GM23338 (cell line): ENCODE data around the gene TOM1.

Source experiments
- CREB1 ChIP-seq: fragments of 250-450 bp; sonication (Bioruptor Pico); IDR thresholded peaks from 2 replicates; pipeline ENCODE4 v1.5.0; 2020; ENCODE audit warnings: low read depth, mild to moderate bottlenecking, moderate library complexity
- CTCF ChIP-seq, 2 experiments: fragments of 200-600 bp in 1 of 2; sonication (generic) in 1 of 2; conservative IDR thresholded peaks; 2 replicates each; pipeline versions ENCODE4 v1.5.1 to v1.6.1; 2016 to 2017; ENCODE audit warnings: antibody characterized with exemption in 2 of 2, low read depth in 2 of 2, mild to moderate bottlenecking in 2 of 2, moderate library complexity in 1 of 2
- EZH2 ChIP-seq: fragments of 200-600 bp; sonication (generic); IDR thresholded peaks from one replicate; pipeline ENCODE4 v1.8.0; 2017; ENCODE audit warnings: antibody characterized with exemption, mild to moderate bottlenecking, low read depth; ENCODE audit not compliant: unreplicated experiment
- EZH2phosphoT487 ChIP-seq: fragments of 200-600 bp; sonication (generic); IDR thresholded peaks from one replicate; pipeline ENCODE4 v1.8.1; 2018; ENCODE audit warnings: antibody characterized with exemption; ENCODE audit not compliant: unreplicated experiment
- ZNF114 ChIP-seq: fragments of 250-450 bp; sonication (Bioruptor Pico); IDR thresholded peaks from 2 replicates; pipeline ENCODE4 v1.5.0; 2020; ENCODE audit warnings: mild to moderate bottlenecking, moderate library complexity

- TF ChIP-seq CTCF (conservative IDR thresholded peaks at IDR 0.05; ENCODE audit: low read depth in 2 of 2) (no peak), EZH2 (no peak), ZNF114 (CRISPR knock-in tag) (no peak), CREB1 (CRISPR knock-in tag) (no peak), EZH2phosphoT487 (no peak)
These were observed 45.4 kb downstream of the TOM1 start for GRCh38 chr22:35344956-35345690.
